Trophoblast cell (in vitro differentiated cells and primary cell): ENCODE results near the gene DGCR2.
"Not testable (repeated sequence)": the region's sequence is repeated elsewhere in the genome, so short reads cannot be mapped to it uniquely, and the experiment has no call there.

Experiments used
- DNase-seq, 2 donors: peaks; one replicate each; pipeline ENCODE4 v3.0.0-alpha.2; 2016
- H2AFZ ChIP-seq: 2 replicates; pipeline ENCODE4 v1.6.1; 2013; ENCODE audit warnings: low read length, moderate library complexity, mild to moderate bottlenecking; ENCODE audit not compliant: insufficient read depth, poor library complexity
- H2AK5ac ChIP-seq: 2 replicates; pipeline ENCODE4 v1.6.1; 2013; ENCODE audit warnings: mild to moderate bottlenecking, low read length
- H2BK120ac ChIP-seq: 2 replicates; pipeline ENCODE4 v1.6.1; 2013; ENCODE audit warnings: low read length, mild to moderate bottlenecking, moderate library complexity; ENCODE audit not compliant: insufficient read depth, poor library complexity
- H2BK12ac ChIP-seq: 2 replicates; pipeline ENCODE4 v1.6.1; 2013; ENCODE audit warnings: mild to moderate bottlenecking, low read length, moderate library complexity
- H2BK5ac ChIP-seq: 2 replicates; pipeline ENCODE4 v1.6.1; 2013; ENCODE audit warnings: low read length, low read depth, moderate library complexity, mild to moderate bottlenecking; ENCODE audit not compliant: poor library complexity
- H3K14ac ChIP-seq: 2 replicates; pipeline ENCODE4 v1.6.1; 2013; ENCODE audit warnings: mild to moderate bottlenecking, low read length
- H3K18ac ChIP-seq: 2 replicates; pipeline ENCODE4 v1.6.1; 2013; ENCODE audit warnings: mild to moderate bottlenecking, low read length
- H3K23ac ChIP-seq: 2 replicates; pipeline ENCODE4 v1.6.1; 2013; ENCODE audit warnings: low read length
- H3K27ac ChIP-seq: 2 replicates; pipeline ENCODE4 v1.5.1; 2013; ENCODE audit warnings: low read depth, mild to moderate bottlenecking, inconsistent platforms, low read length, moderate library complexity
- H3K27me3 ChIP-seq: 2 replicates; pipeline ENCODE4 v1.6.1; 2013; ENCODE audit warnings: inconsistent platforms, mild to moderate bottlenecking, low read length, moderate library complexity; ENCODE audit not compliant: insufficient read depth
- H3K36me3 ChIP-seq, 2 experiments: 1 replicate in 1 of 2; 2 replicates in 1 of 2; pipeline ENCODE4 v1.6.1; 2013; ENCODE audit warnings: low read length in 2 of 2, mild to moderate bottlenecking in 2 of 2, moderate library complexity in 1 of 2; ENCODE audit not compliant: insufficient read depth in 2 of 2, control insufficient read depth in 1 of 2
- H3K4ac ChIP-seq: 2 replicates; pipeline ENCODE4 v1.6.1; 2013; ENCODE audit warnings: low read depth, mild to moderate bottlenecking, low read length, moderate library complexity
- H3K4me1 ChIP-seq, 2 experiments: 1 replicate in 1 of 2; 2 replicates in 1 of 2; pipeline ENCODE4 v1.6.1; 2013; ENCODE audit warnings: low read length in 2 of 2, mild to moderate bottlenecking in 2 of 2, moderate library complexity in 1 of 2; ENCODE audit not compliant: insufficient read depth in 2 of 2, control insufficient read depth in 1 of 2
- H3K4me2 ChIP-seq: 2 replicates; pipeline ENCODE4 v1.6.1; 2013; ENCODE audit warnings: inconsistent platforms, mild to moderate bottlenecking, low read length, moderate library complexity
- H3K4me3 ChIP-seq: 2 replicates; pipeline ENCODE4 v1.5.1; 2013; ENCODE audit warnings: mild to moderate bottlenecking, low read depth, low read length, inconsistent platforms
- H3K79me1 ChIP-seq: one replicate; pipeline ENCODE4 v1.6.1; 2013; ENCODE audit warnings: low read length
- H3K79me2 ChIP-seq: 2 replicates; pipeline ENCODE4 v1.6.1; 2013; ENCODE audit warnings: low read length, mild to moderate bottlenecking; ENCODE audit not compliant: control insufficient read depth, insufficient read depth, poor library complexity
- H3K9ac ChIP-seq: 2 replicates; pipeline ENCODE4 v1.6.1; 2013; ENCODE audit warnings: mild to moderate bottlenecking, low read length
- H3K9me3 ChIP-seq: 2 replicates; pipeline ENCODE4 v1.6.1; 2013; ENCODE audit warnings: low read depth, mild to moderate bottlenecking, control low read depth, inconsistent platforms, low read length; ENCODE audit not compliant: insufficient read depth
- H4K12ac ChIP-seq: 2 replicates; pipeline ENCODE4 v1.6.1; 2013; ENCODE audit warnings: low read depth, mild to moderate bottlenecking, low read length, moderate library complexity
- H4K8ac ChIP-seq: 2 replicates; pipeline ENCODE4 v1.6.1; 2013; ENCODE audit warnings: low read depth, mild to moderate bottlenecking, low read length, moderate library complexity
- H4K91ac ChIP-seq: one replicate; pipeline ENCODE4 v1.6.1; 2013; ENCODE audit warnings: low read depth, mild to moderate bottlenecking, low read length, moderate library complexity
- WGBS: extraction: QIAGEN DNeasy Blood & Tissue Kit; methylation state at CpG from one replicate; pipeline ENCODE4 v1.1.7; 2013; ENCODE audit warnings: missing lambda C conversion rate; ENCODE audit not compliant: insufficient read length, insufficient coverage; ENCODE audit errors: extremely low coverage; 5-methylcytosine and 5-hydroxymethylcytosine counted together

DGCR2 gene

DNA sequence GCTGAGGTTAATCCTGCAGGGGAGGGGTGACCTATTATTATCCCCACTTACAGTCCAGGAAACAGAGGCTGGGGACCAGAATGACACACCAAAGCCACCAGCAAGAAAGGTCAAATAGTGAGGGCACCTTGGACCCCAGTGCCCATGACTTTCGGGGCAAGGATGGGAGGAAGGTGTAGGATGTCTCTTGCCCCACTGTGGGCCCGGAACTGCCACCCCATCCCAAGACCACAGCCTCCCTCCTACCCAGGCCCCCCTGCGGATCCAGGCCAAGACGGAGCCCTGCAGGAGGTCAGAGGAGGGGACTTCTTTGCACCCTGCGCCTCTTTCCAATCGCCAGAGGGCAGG, 87.1 kb downstream of the DGCR2 start:
- H2BK12ac ChIP-seq, H3K27me3 ChIP-seq: not testable (repeated sequence)
- no CpG with 5 or more reads among the region's 6 CpGs for WGBS

DNA sequence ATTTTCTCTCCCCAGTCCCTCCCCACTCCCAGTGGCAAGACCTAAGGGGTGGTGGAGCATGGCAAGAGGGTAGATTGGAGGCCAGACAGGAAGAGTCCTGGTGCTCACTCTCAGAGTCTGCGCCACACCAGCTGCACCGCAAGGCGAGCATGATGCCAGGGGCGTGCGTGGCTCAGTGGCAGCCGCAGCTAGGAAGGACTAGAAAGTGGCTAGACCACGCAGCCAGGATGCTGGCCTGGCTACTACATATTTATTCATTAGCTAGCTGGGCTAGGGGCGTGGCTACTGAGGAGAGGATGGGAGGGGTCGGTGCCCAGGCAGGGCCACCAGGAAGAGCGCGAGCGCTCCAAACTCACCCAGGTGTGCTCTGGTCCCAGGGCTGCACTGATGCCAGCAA, 87.5 kb downstream of the DGCR2 start:
- not testable (repeated sequence) for H3K23ac ChIP-seq, H3K79me2 ChIP-seq, H3K4me3 ChIP-seq, H2BK5ac ChIP-seq, H2BK12ac ChIP-seq, H3K9me3 ChIP-seq, H2AFZ ChIP-seq, H4K91ac ChIP-seq, H3K4ac ChIP-seq, H3K79me1 ChIP-seq, H3K27ac ChIP-seq, H2AK5ac ChIP-seq, H3K18ac ChIP-seq, H3K27me3 ChIP-seq, H3K14ac ChIP-seq, H2BK120ac ChIP-seq, H4K12ac ChIP-seq, H3K9ac ChIP-seq, H3K4me1 ChIP-seq, DNase-seq, H3K4me2 ChIP-seq, H4K8ac ChIP-seq
- peaks cover 21 to 24% of the 10 kb centered on the region in 2 experiments for H3K36me3 ChIP-seq
- WGBS: no CpG with 5 or more reads among the region's 12 CpGs

More for the DNA sequence above, 87.1 kb downstream of the DGCR2 start:
- not testable (repeated sequence) for H4K12ac ChIP-seq, H3K4me1 ChIP-seq, H3K23ac ChIP-seq, H2BK120ac ChIP-seq, H3K4me3 ChIP-seq, H3K4ac ChIP-seq, H3K9me3 ChIP-seq, H3K14ac ChIP-seq, H2AFZ ChIP-seq, H2AK5ac ChIP-seq, H4K91ac ChIP-seq, H4K8ac ChIP-seq, H3K18ac ChIP-seq, H3K79me1 ChIP-seq, H2BK5ac ChIP-seq, H3K9ac ChIP-seq, H3K79me2 ChIP-seq, DNase-seq, H3K4me2 ChIP-seq, H3K27ac ChIP-seq
- peaks cover 24 to 27% of the 10 kb centered on the region in 2 experiments for H3K36me3 ChIP-seq

DNA sequence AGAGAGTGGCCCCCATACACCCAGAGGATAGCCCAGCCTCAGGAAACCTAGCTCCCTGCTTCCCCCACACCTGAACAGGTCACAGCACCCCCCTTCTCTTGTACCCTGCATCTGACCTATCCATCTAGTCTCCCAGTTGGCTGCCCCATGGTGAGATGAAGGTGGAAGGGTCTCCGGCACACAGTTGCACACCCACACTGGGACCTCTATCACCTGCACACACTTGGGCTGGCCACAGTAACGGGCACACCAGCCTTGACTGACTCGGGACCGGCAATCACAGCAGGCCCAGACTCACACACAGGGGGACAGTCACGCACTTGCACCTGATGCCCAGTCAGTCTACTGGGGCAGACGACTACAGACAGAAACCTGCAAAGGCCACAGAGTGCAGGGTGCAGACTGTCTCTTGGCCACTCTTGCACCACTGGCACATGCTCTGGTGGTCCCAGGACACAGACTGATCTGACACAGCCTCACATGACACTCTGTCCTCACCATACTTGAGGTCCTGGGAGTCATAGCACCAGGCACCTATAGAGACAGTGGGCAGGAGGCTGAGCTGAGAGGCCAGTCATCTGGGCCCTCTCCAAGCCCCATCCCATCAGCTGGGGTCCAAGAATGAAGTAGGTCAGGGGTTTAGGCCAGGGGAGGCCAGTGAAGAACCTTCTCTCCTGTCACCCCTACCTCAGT, 88.0 kb downstream of the DGCR2 start:
- H3K79me1 ChIP-seq, H2AK5ac ChIP-seq, H4K12ac ChIP-seq, H3K4me2 ChIP-seq, H3K9me3 ChIP-seq, H3K4me3 ChIP-seq, H2AFZ ChIP-seq, H3K27ac ChIP-seq, H3K9ac ChIP-seq, H3K4ac ChIP-seq, DNase-seq, H3K14ac ChIP-seq, H3K18ac ChIP-seq, H2BK120ac ChIP-seq, H2BK12ac ChIP-seq, H4K8ac ChIP-seq, H2BK5ac ChIP-seq, H4K91ac ChIP-seq, H3K4me1 ChIP-seq, H3K23ac ChIP-seq, H3K79me2 ChIP-seq: not testable (repeated sequence)
- whole genome bisulfite sequencing: no CpG with 5 or more reads among the region's 6 CpGs
- Histone ChIP-seq H3K36me3 (peaks cover 15 to 18% of the 10 kb centered on the region in 2 experiments), H3K27me3 (peaks cover 14% of the 10 kb centered on the region)

DNA sequence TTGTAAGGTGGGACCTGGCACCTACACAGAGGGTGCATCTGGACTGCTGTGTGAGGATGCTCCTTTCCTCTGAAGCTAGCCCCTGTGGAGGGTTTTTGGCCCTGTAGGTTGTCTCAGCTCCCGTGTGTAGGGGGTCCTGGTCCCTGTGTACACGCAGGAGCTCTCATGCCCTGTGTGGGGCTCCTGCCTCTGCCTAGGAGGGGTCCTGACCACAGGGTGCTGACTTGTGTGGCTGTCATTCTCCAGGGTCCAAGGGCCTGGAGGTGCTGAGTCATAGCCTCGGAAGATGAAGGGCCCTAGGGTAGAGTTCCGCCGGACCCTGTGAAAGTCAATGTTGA, 88.7 kb downstream of the DGCR2 start:
- no CpG with 5 or more reads among the region's 5 CpGs for WGBS
- not testable (repeated sequence) for H3K27ac ChIP-seq, H3K23ac ChIP-seq, H3K9me3 ChIP-seq, DNase-seq, H3K79me1 ChIP-seq, H4K12ac ChIP-seq, H3K18ac ChIP-seq, H3K4ac ChIP-seq, H2AFZ ChIP-seq, H3K9ac ChIP-seq, H2AK5ac ChIP-seq, H4K91ac ChIP-seq, H4K8ac ChIP-seq, H2BK12ac ChIP-seq, H3K4me1 ChIP-seq, H3K14ac ChIP-seq, H2BK5ac ChIP-seq, H3K79me2 ChIP-seq, H3K4me2 ChIP-seq, H2BK120ac ChIP-seq, H3K4me3 ChIP-seq
- Histone ChIP-seq H3K27me3 (peaks cover 20% of the 10 kb centered on the region), H3K36me3 (peaks cover 9 to 12% of the 10 kb centered on the region in 2 experiments)
